Choroid plexus epithelial cell (primary cell): Measurements from ENCODE around the gene GPT2.

Source experiments
- DNase-seq: peaks from one replicate; pipeline ENCODE4 v3.0.0-alpha.2; 2010; ENCODE audit warnings: low read depth
- H3K4me3 ChIP-seq: 2 replicates; pipeline ENCODE4 v1.5.1; 2011; ENCODE audit warnings: low read depth, mild to moderate bottlenecking, control low read depth, low read length, moderate library complexity
- CTCF ChIP-seq: conservative IDR thresholded peaks from 2 replicates; pipeline ENCODE4 v1.5.1; 2011; ENCODE audit warnings: low read depth, mild to moderate bottlenecking, control low read depth, inconsistent platforms, low read length, moderate library complexity

The GPT2 gene

GRCh38 chr16:46854846-46855245 is 29.3 kb upstream of the GPT2 start:
- H3K4me3 ChIP-seq: no peak overlapping the region
- DNase-seq: no peak
- no peak for TF ChIP-seq CTCF

GRCh38 chr16:46855389-46855788 is 28.8 kb upstream of the GPT2 start:
- no peak overlapping the region for H3K4me3 ChIP-seq
- no peak for TF ChIP-seq CTCF
- no peak for DNase-seq

- DNase-seq: peak; percentile 62
- H3K4me3 ChIP-seq: no peak overlapping the region
- TF ChIP-seq CTCF: peak; percentile 63
Measured at GRCh38 chr16:46857368-46857945, 26.7 kb upstream of the GPT2 start.

GRCh38 chr16:46858151-46858550 is 26.0 kb upstream of the GPT2 start:
- no peak for TF ChIP-seq CTCF
- DNase-seq: no peak
- no peak overlapping the region for H3K4me3 ChIP-seq

- peak; percentile 76 for DNase-seq
- no peak for TF ChIP-seq CTCF
- no peak overlapping the region for H3K4me3 ChIP-seq
Measured at GRCh38 chr16:46859719-46860152, 24.4 kb upstream of the GPT2 start.

GRCh38 chr16:46862555-46863447 is 21.4 kb upstream of the GPT2 start:
- DNase-seq: no peak

More at GRCh38 chr16:46862555-46863447, 21.4 kb upstream of the GPT2 start:
- no peak overlapping the region for H3K4me3 ChIP-seq
- TF ChIP-seq CTCF: no peak
